CD4-positive, alpha-beta memory T cell (primary cell): ENCODE data around the gene PTCRA. TPM values are rescaled to one million over a fixed set of nuclear protein-coding genes. Genes with fewer than 3 reads are reported as not detected.
"Not testable (repeated sequence)": the region's sequence is repeated elsewhere in the genome, so short reads cannot be mapped to it uniquely, and the experiment has no call there.

Source experiments
- CTCF ChIA-PET: fragments of 350-600 bp; sonication (Branson Sonifier 250); formaldehyde crosslinking; loops from one replicate; lab custom pipeline; 2021; ENCODE audit warnings: inconsistent platforms; ENCODE audit not compliant: partially characterized antibody; lab: Charles Lee
- POLR2A ChIA-PET: fragments of 350-600 bp; sonication (Branson Sonifier 250); formaldehyde crosslinking; loops from one replicate; lab custom pipeline; 2021; ENCODE audit not compliant: partially characterized antibody; lab: Charles Lee
- DNase-seq, 5 donors: peaks; one replicate each; pipeline versions ENCODE4 v3.0.0 to v3.0.0-alpha.2; 2020 to 2022; ENCODE audit warnings: mixed read lengths in 1 of 5
- H3K27ac ChIP-seq: one replicate; pipeline ENCODE4 v1.7.0; 2013; ENCODE audit warnings: low read depth, low read length
- H3K27me3 ChIP-seq: 2 replicates; pipeline ENCODE4 v1.7.0; 2013; ENCODE audit warnings: mild to moderate bottlenecking, low read length, moderate library complexity; ENCODE audit not compliant: insufficient read depth
- H3K36me3 ChIP-seq: 2 replicates; pipeline ENCODE4 v1.7.0; 2013; ENCODE audit warnings: mild to moderate bottlenecking, low read length, moderate library complexity; ENCODE audit not compliant: insufficient read depth
- H3K4me1 ChIP-seq: 2 replicates; pipeline ENCODE4 v1.7.0; 2013; ENCODE audit warnings: mild to moderate bottlenecking, low read length, moderate library complexity; ENCODE audit not compliant: insufficient read depth
- H3K4me3 ChIP-seq, 2 donors: one replicate each; pipeline ENCODE4 v1.7.0; 2013; ENCODE audit warnings: low read length in 2 of 2, mild to moderate bottlenecking in 1 of 2
- H3K9me3 ChIP-seq, 2 donors: one replicate each; pipeline ENCODE4 v1.7.0; 2013; ENCODE audit warnings: low read length in 2 of 2, control low read depth in 1 of 2; ENCODE audit not compliant: control insufficient read depth in 1 of 2
- H3K27ac Mint-ChIP-seq, 7 donors: one replicate each; pipeline ENCODE4 v1.8.0; 2020 to 2021; ENCODE audit warnings: mixed read lengths in 7 of 7, mild to moderate bottlenecking in 6 of 7, inconsistent platforms in 3 of 7, moderate library complexity in 3 of 7
- H3K27me3 Mint-ChIP-seq, 2 donors: one replicate each; pipeline ENCODE4 v1.8.0; 2020 to 2021; ENCODE audit warnings: mixed read lengths in 2 of 2
- H3K36me3 Mint-ChIP-seq, 2 donors: one replicate each; pipeline ENCODE4 v1.8.0; 2020 to 2021; ENCODE audit warnings: mixed read lengths in 2 of 2, inconsistent platforms in 1 of 2, mild to moderate bottlenecking in 1 of 2
- H3K4me1 Mint-ChIP-seq, 4 donors: one replicate each; pipeline ENCODE4 v1.8.0; 2020 to 2021; ENCODE audit warnings: mixed read lengths in 4 of 4, mild to moderate bottlenecking in 1 of 4
- H3K4me3 Mint-ChIP-seq, 8 donors: one replicate each; pipeline ENCODE4 v1.8.0; 2020 to 2021; ENCODE audit warnings: mixed read lengths in 8 of 8, mild to moderate bottlenecking in 7 of 8, moderate library complexity in 6 of 8, inconsistent platforms in 3 of 8
- H3K9me3 Mint-ChIP-seq, 8 donors: one replicate each; pipeline ENCODE4 v1.8.0; 2020 to 2021; ENCODE audit warnings: mixed read lengths in 8 of 8, mild to moderate bottlenecking in 5 of 8, inconsistent platforms in 3 of 8, moderate library complexity in 1 of 8
- intact Hi-C: fragments of 100-400 bp; cut with micrococcal nuclease; formaldehyde crosslinking; loops from one replicate; pipeline ENCODE4 v1.15.1; 2023
- polyA plus RNA-seq, 2 donors: library from polyadenylated mRNA; unstranded; fragments of 300-500 nt; fragmentation: Illumina TruSeq; gene quantifications; one replicate each; pipeline ENCODE4 v1.2.3, GENCODE V29; 2021
- total RNA-seq, 2 experiments: library from RNA; stranded (reverse); gene quantifications; one replicate each; pipeline ENCODE4 v1.2.3, GENCODE V29; 2021

PTCRA gene
- total and polyA plus RNA-seq, 4 experiments from 2014 or later: not detected

DNA sequence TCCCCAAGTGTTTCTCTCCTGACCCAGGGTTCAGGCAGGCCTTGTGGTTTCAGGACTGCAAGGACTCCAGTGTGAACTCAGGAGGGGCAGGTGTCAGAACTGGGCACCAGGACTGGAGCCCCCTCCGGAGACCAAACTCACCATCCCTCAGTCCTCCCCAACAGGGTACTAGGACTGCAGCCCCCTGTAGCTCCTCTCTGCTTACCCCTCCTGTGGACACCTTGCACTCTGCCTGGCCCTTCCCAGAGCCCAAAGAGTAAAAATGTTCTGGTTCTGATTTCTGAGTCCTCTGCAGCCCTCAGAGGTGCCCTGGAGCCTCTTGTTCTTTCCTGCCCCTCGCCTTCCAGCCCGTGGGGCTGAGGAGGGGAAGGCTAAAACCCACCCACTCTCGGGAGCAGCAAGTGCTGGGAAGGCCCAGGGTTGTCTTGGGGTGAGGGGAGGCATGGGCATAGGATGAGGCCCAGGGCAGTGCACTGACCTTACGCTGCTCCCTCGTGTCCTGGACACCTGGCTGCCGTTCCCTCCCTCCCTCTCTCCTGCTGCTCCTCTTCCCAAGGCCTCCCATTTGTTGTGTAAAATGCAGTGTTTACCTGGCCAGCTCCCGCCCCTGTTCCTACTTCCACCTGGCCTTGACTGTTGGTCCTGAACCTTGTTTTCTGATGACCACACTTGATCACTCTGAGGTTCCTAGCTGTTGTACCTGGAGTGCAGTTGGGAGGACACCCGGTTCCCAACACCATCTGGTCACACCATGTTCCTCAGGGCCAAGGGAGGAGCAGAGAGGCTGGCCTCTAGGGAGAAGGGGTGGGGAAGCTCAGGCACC is 23.3 kb downstream of the PTCRA start:
- H3K27me3 ChIP-seq: no peaks in the 10 kb centered on the region
- Mint-ChIP-seq H3K9me3 (no peaks in the 10 kb centered on the region), H3K36me3 (peaks cover 32 to 64% of the 10 kb centered on the region in 2 donors), H3K4me3 (no peak overlapping the region), H3K27ac (peak overlapping the region in 5 of 7 donors; percentile 9 to 60 (median 35)), H3K27me3 (no peaks in the 10 kb centered on the region), H3K4me1 (peaks cover 2 to 21% (median 5%) of the 10 kb centered on the region in 4 donors)
- intact Hi-C loops: no loop called here
- H3K4me3 ChIP-seq: no peak overlapping the region
- no peak for DNase-seq
- peaks cover 6% of the 10 kb centered on the region for H3K4me1 ChIP-seq
- H3K36me3 ChIP-seq: peaks cover 59% of the 10 kb centered on the region
- ChIA-PET CTCF (interaction anchor here (1.0 kb wide), 1 partner anchor 10 kb away, joined by 4 read pairs; the partner anchor contains the start of gene CNPY3), POLR2A (interaction anchor here (3.2 kb wide), 1 partner anchor 10 kb away, joined by 18 read pairs; the partner anchor contains the start of gene CNPY3)
- no peak overlapping the region for H3K27ac ChIP-seq
- no peaks in the 10 kb centered on the region for H3K9me3 ChIP-seq

GRCh38 chr6:42939810-42940167 is 23.9 kb downstream of the PTCRA start:
- CTCF ChIA-PET: interaction anchor here (1.1 kb wide), 1 partner anchor 566 kb away, joined by 3 read pairs; no protein-coding TSS in a partner anchor
- H3K27ac ChIP-seq: no peak overlapping the region
- H3K36me3 Mint-ChIP-seq: peaks cover 32 to 64% of the 10 kb centered on the region in 2 donors

DNA sequence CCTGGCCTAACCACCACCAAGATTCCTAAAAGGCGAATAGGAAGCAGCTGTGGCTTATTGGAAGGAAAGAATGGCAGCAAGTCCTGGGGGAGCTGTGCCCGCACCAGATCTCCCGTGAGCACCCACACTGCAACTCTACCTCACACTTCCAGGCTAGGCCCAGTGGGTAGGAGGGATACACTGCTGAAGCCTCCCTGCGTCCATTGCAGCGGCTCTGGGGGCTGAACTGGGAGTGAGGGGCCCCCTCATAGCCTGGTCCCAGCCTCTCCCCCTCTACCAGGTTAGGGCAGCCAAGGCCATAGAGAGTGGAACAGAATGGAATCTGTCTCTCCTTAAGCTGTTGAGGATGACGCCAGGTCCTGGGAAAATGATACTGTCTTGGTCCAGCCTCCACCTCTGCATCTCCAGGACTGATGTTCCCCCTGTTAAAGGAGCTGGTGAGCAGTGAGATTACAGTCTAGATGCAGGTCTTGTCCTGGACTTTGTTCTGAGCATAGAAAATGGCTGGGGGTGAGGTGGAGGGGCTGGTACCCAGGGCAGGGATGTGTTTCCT is 24.7 kb downstream of the PTCRA start:
- Mint-ChIP-seq H3K9me3 (no peaks in the 10 kb centered on the region), H3K27me3 (no peaks in the 10 kb centered on the region), H3K27ac (no peak overlapping the region), H3K4me1 (peaks cover 0 to 15% (median 3%) of the 10 kb centered on the region in 4 donors), H3K36me3 (peaks cover 31 to 59% of the 10 kb centered on the region in 2 donors), H3K4me3 (no peak overlapping the region)
- ChIA-PET POLR2A (interaction anchor here (0.9 to 3.2 kb wide), 2 partner anchors 11 to 39 kb away, joined by 4 to 18 read pairs; partner anchors contain the start of genes CNPY3 and PEX6), CTCF (interaction anchor here (1.1 kb wide), 1 partner anchor 565 kb away, joined by 3 read pairs; no protein-coding TSS in a partner anchor)
- no peaks in the 10 kb centered on the region for H3K9me3 ChIP-seq
- H3K4me3 ChIP-seq: no peak overlapping the region
- H3K36me3 ChIP-seq: peaks cover 46% of the 10 kb centered on the region
- no peak for DNase-seq
- no peak overlapping the region for H3K27ac ChIP-seq
- no peaks in the 10 kb centered on the region for H3K27me3 ChIP-seq
- H3K4me1 ChIP-seq: no peaks in the 10 kb centered on the region
- intact Hi-C loops: no loop called here

More at GRCh38 chr6:42939810-42940167, 23.9 kb downstream of the PTCRA start:
- intact Hi-C loops: no loop called here
- no peak overlapping the region for H3K4me3 Mint-ChIP-seq
- no peaks in the 10 kb centered on the region for H3K27me3 ChIP-seq
- POLR2A ChIA-PET: interaction anchor here (0.9 to 3.2 kb wide), 2 partner anchors 10 to 39 kb away, joined by 4 to 18 read pairs; partner anchors contain the start of genes CNPY3 and PEX6
- no peaks in the 10 kb centered on the region for H3K9me3 ChIP-seq
- H3K4me3 ChIP-seq: no peak overlapping the region
- peaks cover 0 to 19% (median 4%) of the 10 kb centered on the region in 4 donors for H3K4me1 Mint-ChIP-seq
- peak overlapping the region in 2 of 7 donors; percentile 35 to 75 for H3K27ac Mint-ChIP-seq
- no peaks in the 10 kb centered on the region for H3K4me1 ChIP-seq
- H3K36me3 ChIP-seq: peaks cover 53% of the 10 kb centered on the region
- no peaks in the 10 kb centered on the region for H3K9me3 Mint-ChIP-seq
- no peaks in the 10 kb centered on the region for H3K27me3 Mint-ChIP-seq
- DNase-seq: no peak

GRCh38 chr6:42941356-42941755 is 25.5 kb downstream of the PTCRA start:
- Mint-ChIP-seq H3K27ac (peak overlapping the region in 1 of 7 donors; percentile 75), H3K36me3 (peaks cover 23 to 52% of the 10 kb centered on the region in 2 donors)
- H3K27me3 Mint-ChIP-seq, H3K27ac ChIP-seq, DNase-seq, CTCF ChIA-PET, H3K4me1 Mint-ChIP-seq, intact Hi-C loops, H3K9me3 ChIP-seq, H3K4me3 Mint-ChIP-seq, H3K4me1 ChIP-seq, H3K27me3 ChIP-seq, H3K9me3 Mint-ChIP-seq, H3K4me3 ChIP-seq: not testable (repeated sequence)
- H3K36me3 ChIP-seq: peaks cover 39% of the 10 kb centered on the region
- POLR2A ChIA-PET: interaction anchor here (3.2 kb wide), 1 partner anchor 12 kb away, joined by 18 read pairs; the partner anchor contains the start of gene CNPY3

- no peak for DNase-seq
- POLR2A ChIA-PET: interaction anchor here (0.7 to 0.8 kb wide), 2 partner anchors 18 to 342 kb away, joined by 3 read pairs; no protein-coding TSS in a partner anchor
- Histone ChIP-seq H3K4me1 (no peaks in the 10 kb centered on the region), H3K4me3 (no peak overlapping the region), H3K27me3 (no peaks in the 10 kb centered on the region), H3K9me3 (no peaks in the 10 kb centered on the region), H3K36me3 (peaks cover 28% of the 10 kb centered on the region), H3K27ac (no peak overlapping the region)
- no peak overlapping the region for H3K27ac Mint-ChIP-seq
- no peak overlapping the region for H3K4me3 Mint-ChIP-seq
- peaks cover 15 to 43% of the 10 kb centered on the region in 2 donors for H3K36me3 Mint-ChIP-seq
- H3K27me3 Mint-ChIP-seq: no peaks in the 10 kb centered on the region
- CTCF ChIA-PET: no interaction called here
- H3K9me3 Mint-ChIP-seq: no peaks in the 10 kb centered on the region
- intact Hi-C loops: no loop called here
- peaks cover 0 to 4% (median 2%) of the 10 kb centered on the region in 4 donors for H3K4me1 Mint-ChIP-seq
Observed at GRCh38 chr6:42942444-42942843, 26.6 kb downstream of the PTCRA start.

GRCh38 chr6:42947950-42948349 is 32.1 kb downstream of the PTCRA start:
- Histone ChIP-seq H3K4me3 (no peak overlapping the region), H3K27me3 (no peaks in the 10 kb centered on the region), H3K4me1 (no peaks in the 10 kb centered on the region), H3K36me3 (no peaks in the 10 kb centered on the region), H3K27ac (no peak overlapping the region), H3K9me3 (no peaks in the 10 kb centered on the region)
- H3K27ac Mint-ChIP-seq: peak overlapping the region in 2 of 7 donors; percentile 43 to 63
- H3K4me3 Mint-ChIP-seq: no peak overlapping the region
- H3K9me3 Mint-ChIP-seq: no peaks in the 10 kb centered on the region
- POLR2A ChIA-PET: no interaction called here
- no peaks in the 10 kb centered on the region for H3K27me3 Mint-ChIP-seq
- H3K36me3 Mint-ChIP-seq: peaks cover 4 to 9% of the 10 kb centered on the region in 2 donors
- CTCF ChIA-PET: no interaction called here
- intact Hi-C loops: no loop called here
- no peak for DNase-seq
- H3K4me1 Mint-ChIP-seq: no peaks in the 10 kb centered on the region

GRCh38 chr6:42952389-42952788 is 36.5 kb downstream of the PTCRA start:
- ChIA-PET CTCF (interaction anchor here (1.5 kb wide), 1 partner anchor 51 kb away, joined by 4 read pairs; no protein-coding TSS in a partner anchor), POLR2A (no interaction called here)
- no peaks in the 10 kb centered on the region for H3K9me3 ChIP-seq
- H3K27me3 ChIP-seq: no peaks in the 10 kb centered on the region
- no peak for DNase-seq
- intact Hi-C loops: no loop called here
- no peaks in the 10 kb centered on the region for H3K36me3 Mint-ChIP-seq
- no peak overlapping the region for H3K4me3 ChIP-seq
- H3K36me3 ChIP-seq: no peaks in the 10 kb centered on the region
- H3K4me3 Mint-ChIP-seq: no peak overlapping the region
- H3K27ac Mint-ChIP-seq: no peak overlapping the region
- no peaks in the 10 kb centered on the region for H3K4me1 Mint-ChIP-seq
- no peaks in the 10 kb centered on the region for H3K4me1 ChIP-seq
- H3K27ac ChIP-seq: no peak overlapping the region
- no peaks in the 10 kb centered on the region for H3K9me3 Mint-ChIP-seq
- H3K27me3 Mint-ChIP-seq: no peaks in the 10 kb centered on the region
